ENCODE measurements around the gene GCLM.

Gene GCLM

GRCh38 chr1:93847811-93848288, 61.4 kb downstream of the GCLM start:
- peak; percentile 37 to 49 for DNase-seq (ENCODE audit: low read depth in 1 of 2, low spot score in 1 of 2)

- peak; percentile 83 to 87 for DNase-seq (ENCODE audit: low read depth in 1 of 2, low spot score in 1 of 2)
These were observed 62.0 kb downstream of the GCLM start for GRCh38 chr1:93846992-93847810.

- peak; percentile 61 to 73 for DNase-seq (ENCODE audit: low read depth in 1 of 2, low spot score in 1 of 2)
These were observed 62.8 kb downstream of the GCLM start for GRCh38 chr1:93846206-93846991.

GRCh38 chr1:93845538-93846205, 63.6 kb downstream of the GCLM start:
- peak in 1 of 2 donors; percentile 60 for DNase-seq (ENCODE audit: low read depth in 1 of 2, low spot score in 1 of 2)

DNA sequence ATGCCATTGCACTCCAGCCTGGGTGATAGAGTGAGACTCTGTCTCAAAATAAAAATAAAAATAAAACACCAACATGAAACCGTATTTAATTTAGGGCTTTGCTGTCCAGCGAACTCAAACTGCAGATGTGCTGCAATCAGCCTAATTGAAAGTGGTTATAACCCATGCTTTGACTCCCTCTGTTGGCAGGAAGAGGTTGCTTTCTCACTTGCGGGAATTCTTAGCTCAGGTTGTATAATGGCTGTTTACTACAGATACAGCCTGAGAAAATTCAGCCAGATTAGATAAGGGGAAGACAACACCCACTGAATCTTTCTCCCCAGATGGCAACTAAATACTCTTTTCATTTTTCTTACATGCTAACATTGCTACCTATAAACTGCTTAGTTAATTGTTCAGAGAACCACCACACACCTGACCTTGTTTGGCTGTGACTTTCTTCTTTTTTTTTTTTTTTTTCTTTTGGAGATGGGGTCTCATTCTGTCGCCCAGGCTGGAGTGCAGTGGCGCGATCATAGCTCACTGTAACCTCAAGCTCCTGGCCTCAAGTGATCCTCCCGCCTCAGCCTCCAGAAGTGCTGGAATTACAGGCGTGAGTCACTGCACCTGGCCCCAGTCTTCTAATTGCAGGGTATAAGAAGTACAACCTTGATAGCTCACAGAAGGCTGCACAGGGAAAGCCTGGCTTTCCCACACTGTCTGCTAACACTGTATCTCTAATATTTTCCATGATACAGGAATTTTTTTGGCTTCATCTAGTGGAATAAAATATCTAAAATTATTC, 64.8 kb downstream of the GCLM start:
- peak in 1 of 2 donors; percentile 27 for DNase-seq (ENCODE audit: low read depth in 1 of 2, low spot score in 1 of 2)

GRCh38 chr1:93842750-93843500, 66.3 kb downstream of the GCLM start:
- no peak for DNase-seq (ENCODE audit: low read depth in 1 of 2, low spot score in 1 of 2)

DNA sequence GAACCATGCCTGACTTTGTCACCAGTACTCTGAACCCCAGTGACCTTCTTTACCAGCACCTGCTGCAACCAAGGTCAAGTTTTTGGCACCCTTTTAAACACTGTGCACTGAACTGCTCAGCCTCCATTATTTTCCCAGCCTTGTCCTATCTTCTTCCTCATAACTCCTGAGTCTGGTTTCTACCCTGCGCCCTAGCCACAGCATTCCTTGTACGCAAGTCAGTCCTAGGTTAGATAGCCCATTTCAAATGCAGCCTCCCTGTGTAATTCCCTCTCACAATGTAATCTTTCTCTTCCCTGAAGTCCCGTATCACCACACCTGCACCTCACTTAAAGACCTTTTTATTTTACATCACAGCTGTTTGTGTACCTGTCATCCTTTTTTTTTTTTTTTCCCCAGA, 67.5 kb downstream of the GCLM start:
- DNase-seq (ENCODE audit: low read depth in 1 of 2, low spot score in 1 of 2): no peak

GRCh38 chr1:93840956-93841482, 68.2 kb downstream of the GCLM start:
- no peak for DNase-seq (ENCODE audit: low read depth in 1 of 2, low spot score in 1 of 2)

DNA sequence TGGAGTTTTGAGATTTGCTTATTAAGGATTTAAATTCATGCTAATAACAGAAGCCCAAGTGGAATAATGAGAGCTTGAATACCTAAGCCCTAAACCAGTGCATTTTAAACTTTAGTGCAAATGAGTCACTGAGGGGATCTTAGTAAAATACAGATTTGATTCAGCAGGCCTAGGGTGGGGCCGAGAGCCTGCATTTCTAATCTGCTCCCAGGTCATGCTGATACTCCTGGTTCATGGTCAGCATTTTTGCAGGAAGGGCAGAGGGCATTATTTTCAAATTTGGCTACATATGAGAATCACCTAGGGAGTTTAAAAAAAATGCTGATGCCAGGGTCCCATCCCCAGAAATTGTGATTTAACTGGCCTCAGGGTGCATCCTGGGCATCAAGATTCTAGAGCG, 69.5 kb downstream of the GCLM start:
- DNase-seq (ENCODE audit: low read depth in 1 of 2, low spot score in 1 of 2): no peak

GRCh38 chr1:93839307-93839706, 69.9 kb downstream of the GCLM start:
- no peak for DNase-seq (ENCODE audit: low read depth in 1 of 2, low spot score in 1 of 2)

DNA sequence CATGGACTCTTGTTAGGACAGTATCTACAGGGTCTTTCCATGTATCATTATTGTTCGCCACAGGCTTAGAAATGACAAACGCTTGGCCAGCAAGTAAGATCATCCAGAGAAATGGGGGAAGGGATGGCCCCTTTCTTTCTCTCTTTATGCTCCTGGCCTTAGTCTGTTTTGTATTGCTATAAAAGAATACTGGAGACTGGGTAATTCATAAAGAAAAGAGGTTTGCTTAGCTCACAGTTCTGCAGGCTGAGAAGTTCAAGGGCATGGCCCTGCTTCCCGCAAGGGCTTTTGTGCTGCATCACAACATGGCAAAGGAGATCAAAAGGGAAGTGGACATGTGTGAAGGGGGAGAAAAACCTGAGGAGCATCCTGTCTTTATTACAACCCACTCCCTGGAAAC, 71.3 kb downstream of the GCLM start:
- DNase-seq (ENCODE audit: low read depth in 1 of 2, low spot score in 1 of 2): no peak

Measured in activated CD4-positive, alpha-beta T cell treated with anti-CD3 and anti-CD28 coated beads, Interleukin-2, amount 50 U/mL, for 24 hours (primary cell).